ENCODE results near the gene KIF15.

KIF15 gene

GRCh38 chr3:44885618-44886017 lies 124.0 kb downstream of the KIF15 start:
- DNase-seq: peak; percentile 87

GRCh38 chr3:44886561-44886960 lies 125.0 kb downstream of the KIF15 start:
- DNase-seq: no peak

- DNase-seq: no peak
These were observed 125.5 kb downstream of the KIF15 start for GRCh38 chr3:44887101-44887500.

GRCh38 chr3:44890258-44890657 lies 128.7 kb downstream of the KIF15 start:
- no peak for DNase-seq

GRCh38 chr3:44890852-44891251 lies 129.3 kb downstream of the KIF15 start:
- DNase-seq: no peak

- DNase-seq: no peak
These were observed 131.1 kb downstream of the KIF15 start for GRCh38 chr3:44892689-44893088.

GRCh38 chr3:44893097-44893496 lies 131.5 kb downstream of the KIF15 start:
- peak; percentile 45 for DNase-seq

- no peak for DNase-seq
These were observed 132.9 kb downstream of the KIF15 start for GRCh38 chr3:44894485-44894884.

GRCh38 chr3:44896440-44896839 lies 134.8 kb downstream of the KIF15 start:
- DNase-seq: no peak

GRCh38 chr3:44899683-44900367 lies 138.2 kb downstream of the KIF15 start:
- no peak for DNase-seq

GRCh38 chr3:44902628-44903027 lies 141.0 kb downstream of the KIF15 start:
- no peak for DNase-seq
